IMR-90 (cell line): ENCODE data around the gene PDK4. TPM values are rescaled to one million over a fixed set of nuclear protein-coding genes. Genes with fewer than 3 reads are reported as not detected.
A peak's percentile ranks its signal among the peaks of the same experiment; 100 is the strongest.

Source experiments
- ATAC-seq: fragments of 200-7000 bp; cut with Tn5 transposase; 2 replicates; pipeline ENCODE4 v1.9.1; 2020; ENCODE audit warnings: low read depth, mild to moderate bottlenecking, moderate library complexity
- BruUV-seq: library from RNA; stranded (reverse); fragments of 400-500 nt; replicated peaks from 2 replicates; lab custom pipeline; 2021; lab: Mats Ljungman, UMichigan
- CTCF ChIA-PET: fragments of 300-600 bp; formaldehyde crosslinking; extraction: SDS; loops from one replicate; lab custom pipeline; 2021; ENCODE audit warnings: antibody characterized with exemption; lab: Yijun Ruan, JAX
- POLR2A ChIA-PET: fragments of 300-600 bp; sonication (Branson Sonifier 250); formaldehyde crosslinking; loops from one replicate; lab custom pipeline; 2022; ENCODE audit warnings: antibody characterized with exemption; ENCODE audit not compliant: unreplicated experiment; lab: Charles Lee
- DNase-seq: peaks from one replicate; pipeline ENCODE4 v3.0.0; 2013
- H2AFZ ChIP-seq: replicated peaks from 2 replicates; pipeline ENCODE3; 2013; ENCODE audit warnings: low read length, mild to moderate bottlenecking; ENCODE audit not compliant: poor library complexity
- H2AK5ac ChIP-seq: 2 replicates; pipeline ENCODE4 v1.6.1; 2013; ENCODE audit warnings: low read depth, low read length, inconsistent platforms
- H2AK9ac ChIP-seq: replicated peaks from 2 replicates; pipeline ENCODE3; 2013; ENCODE audit warnings: mild to moderate bottlenecking, low read depth, low read length, moderate library complexity; ENCODE audit not compliant: poor library complexity
- H2BK120ac ChIP-seq: 2 replicates; pipeline ENCODE4 v1.6.1; 2013; ENCODE audit warnings: low read depth, low read length, inconsistent platforms
- H2BK15ac ChIP-seq: 3 replicates; pipeline ENCODE4 v1.6.1; 2013; ENCODE audit warnings: low read depth, low read length, inconsistent platforms
- H2BK20ac ChIP-seq: 2 replicates; pipeline ENCODE4 v1.6.1; 2013; ENCODE audit warnings: low read depth, mild to moderate bottlenecking, inconsistent platforms, low read length, moderate library complexity
- H2BK5ac ChIP-seq: 2 replicates; pipeline ENCODE4 v1.6.1; 2013; ENCODE audit warnings: mild to moderate bottlenecking, low read depth, low read length, inconsistent platforms; ENCODE audit not compliant: poor library complexity, severe bottlenecking
- H3K14ac ChIP-seq: replicated peaks from 2 replicates; pipeline ENCODE4 v1.6.1; 2013; ENCODE audit warnings: low read depth, low read length, inconsistent platforms
- H3K18ac ChIP-seq: 2 replicates; pipeline ENCODE4 v1.6.1; 2013; ENCODE audit warnings: low read depth, low read length, control low read depth
- H3K23ac ChIP-seq: 2 replicates; pipeline ENCODE4 v1.6.1; 2013; ENCODE audit warnings: low read depth, low read length, inconsistent platforms
- H3K27ac ChIP-seq: 2 replicates; pipeline ENCODE4 v1.5.1; 2013; ENCODE audit warnings: mild to moderate bottlenecking, control low read depth, low read length; ENCODE audit not compliant: insufficient read depth
- H3K27me3 ChIP-seq: 2 replicates; pipeline ENCODE4 v1.6.1; 2013; ENCODE audit warnings: low read length; ENCODE audit not compliant: control insufficient read depth, insufficient read depth
- H3K36me3 ChIP-seq: 2 replicates; pipeline ENCODE4 v1.6.1; 2013; ENCODE audit warnings: low read length, mixed read lengths; ENCODE audit not compliant: control insufficient read depth, insufficient read depth
- H3K4ac ChIP-seq: 2 replicates; pipeline ENCODE4 v1.6.1; 2013; ENCODE audit warnings: low read depth, low read length, inconsistent platforms
- H3K4me1 ChIP-seq: 2 replicates; pipeline ENCODE4 v1.6.1; 2013; ENCODE audit warnings: low read length, mixed read lengths; ENCODE audit not compliant: control insufficient read depth, insufficient read depth
- H3K4me2 ChIP-seq: 2 replicates; pipeline ENCODE4 v1.6.1; 2013; ENCODE audit warnings: low read depth, mild to moderate bottlenecking, control low read depth, low read length, moderate library complexity
- H3K4me3 ChIP-seq: 2 replicates; pipeline ENCODE4 v1.5.1; 2013; ENCODE audit warnings: low read depth, mild to moderate bottlenecking, control low read depth, low read length, moderate library complexity; ENCODE audit not compliant: insufficient read depth
- H3K56ac ChIP-seq: 2 replicates; pipeline ENCODE4 v1.6.1; 2013; ENCODE audit warnings: low read length, inconsistent platforms; ENCODE audit not compliant: insufficient read depth; ENCODE audit errors: extremely low read depth
- H3K79me1 ChIP-seq, 2 experiments: 2 replicates each; pipeline ENCODE4 v1.6.1; 2013; ENCODE audit warnings: low read length in 2 of 2, inconsistent platforms in 1 of 2, low read depth in 1 of 2
- H3K9ac ChIP-seq: 2 replicates; pipeline ENCODE4 v1.6.1; 2013; ENCODE audit warnings: low read depth, low read length, control low read depth
- H3K9me1 ChIP-seq: 2 replicates; pipeline ENCODE4 v1.6.1; 2013; ENCODE audit warnings: low read length, inconsistent platforms; ENCODE audit not compliant: insufficient read depth
- H3K9me3 ChIP-seq: 2 replicates; pipeline ENCODE4 v1.6.1; 2013; ENCODE audit warnings: low read length; ENCODE audit not compliant: control insufficient read depth, insufficient read depth
- H4K20me1 ChIP-seq: 2 replicates; pipeline ENCODE4 v1.6.1; 2013; ENCODE audit warnings: low read length, inconsistent platforms; ENCODE audit not compliant: insufficient read depth
- H4K5ac ChIP-seq: 2 replicates; pipeline ENCODE4 v1.6.1; 2013; ENCODE audit warnings: mild to moderate bottlenecking, low read depth, low read length, control low read depth
- H4K8ac ChIP-seq, 2 experiments: 2 replicates each; pipeline ENCODE4 v1.6.1; 2013; ENCODE audit warnings: low read depth in 2 of 2, low read length in 2 of 2, control low read depth in 1 of 2, inconsistent platforms in 1 of 2
- H4K91ac ChIP-seq: 2 replicates; pipeline ENCODE4 v1.6.1; 2013; ENCODE audit warnings: low read depth, low read length, inconsistent platforms; ENCODE audit not compliant: insufficient read depth
- CEBPB ChIP-seq: IDR thresholded peaks from 2 replicates; pipeline ENCODE4 v1.6.1; 2012; ENCODE audit warnings: low read depth, low read length, improper control_type of control experiment
- FOS ChIP-seq: fragments of 150-350 bp; IDR thresholded peaks from 2 replicates; pipeline ENCODE4 v1.6.1; 2016; ENCODE audit warnings: low read depth, low read length
- WGBS, 2 experiments: methylation state at CpG; one replicate each; pipeline versions ENCODE4 v1.1.5 to v1.1.7; 2013; ENCODE audit warnings: missing lambda C conversion rate in 2 of 2; ENCODE audit not compliant: insufficient read length in 1 of 2; ENCODE audit errors: extremely low coverage in 2 of 2; 5-methylcytosine and 5-hydroxymethylcytosine counted together
- dilution Hi-C: fragments of 300-500 bp; cut with HindIII; formaldehyde crosslinking; loops from one replicate; pipeline ENCODE4 v1.14.3; 2018; ENCODE audit warnings: low sequenced_read_pairs; ENCODE audit not compliant: unreplicated experiment
- in situ Hi-C: fragments of 300-500 bp; cut with MboI; formaldehyde crosslinking; loops from 3 replicates; pipeline ENCODE4 v1.14.3; 2019; ENCODE audit warnings: low sequenced_read_pairs, inconsistent platforms, mixed read lengths
- intact Hi-C: fragments of 100-400 bp; cut with micrococcal nuclease; formaldehyde crosslinking; loops from 2 replicates; pipeline ENCODE4 v1.10.0; 2022
- polyA plus RNA-seq, 3 experiments: library from polyadenylated mRNA; depleted of rRNA; stranded (reverse); fragments of >200 nt; gene quantifications; 2 replicates each; pipeline ENCODE4 v1.2.3, GENCODE V29; 2012; ENCODE audit warnings: low replicate concordance in 1 of 3
- total RNA-seq: library from RNA; depleted of rRNA; stranded (reverse); fragments of >200 nt; gene quantifications from 2 replicates; pipeline ENCODE4 v1.2.3, GENCODE V29; 2012

The PDK4 gene
- total and polyA plus RNA-seq, 2 of the 4 experiments (the other 2 are of a cell fraction), result under 0.01 to 0.03 TPM

DNA sequence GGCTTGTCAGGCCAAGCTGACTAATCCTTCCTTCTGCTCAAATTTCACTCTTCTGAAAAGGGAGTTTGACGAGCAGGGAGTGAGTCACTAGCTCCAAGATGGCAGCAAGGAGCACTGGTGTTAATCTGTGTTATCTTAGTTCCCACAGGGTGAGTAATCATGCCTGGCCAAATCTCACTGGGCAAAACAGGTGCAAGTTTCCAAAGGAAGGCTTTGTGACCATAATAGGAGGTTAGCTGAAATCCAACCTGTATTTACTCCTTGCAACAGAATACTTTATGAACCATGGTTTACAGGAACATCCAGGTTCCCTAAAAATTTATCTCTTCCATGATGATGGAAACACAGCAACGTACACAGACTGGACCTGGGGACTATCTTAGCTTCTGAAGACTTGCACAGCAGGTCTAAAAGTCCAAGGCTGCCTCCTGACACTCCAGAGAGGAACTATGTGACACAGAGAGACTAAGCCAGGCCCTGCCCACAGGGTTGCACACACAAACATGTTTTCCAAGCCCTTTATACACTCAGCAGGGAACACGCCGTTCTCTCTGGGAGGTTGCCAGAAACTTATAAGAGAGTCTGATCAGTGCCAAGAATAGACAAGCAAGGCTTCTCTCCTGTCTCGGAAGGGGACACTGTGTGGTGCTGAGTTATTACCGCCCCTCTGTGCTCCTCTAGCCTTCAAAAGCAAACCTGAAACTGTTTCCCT, 46.3 kb downstream of the PDK4 start:
- dilution Hi-C loops (no loop called here), in situ Hi-C loops (no loop called here), intact Hi-C loops (loop anchor here (2.0 kb wide), 1 partner anchor 33 kb away; no protein-coding TSS in a partner anchor)
- Histone ChIP-seq H3K9me1 (no peaks in the 10 kb centered on the region), H3K18ac (no peak overlapping the region), H2AK5ac (no peak overlapping the region), H3K27me3 (no peaks in the 10 kb centered on the region; the same call in 1 of the 2 replicates), H3K23ac (no peak overlapping the region), H3K4me1 (no peaks in the 10 kb centered on the region), H2AK9ac (no peak overlapping the region), H3K79me1 (no peaks in the 10 kb centered on the region), H4K20me1 (no peaks in the 10 kb centered on the region), H3K9me3 (no peaks in the 10 kb centered on the region), H3K4me2 (no peak overlapping the region), H3K14ac (no peak overlapping the region), H3K4ac (no peak overlapping the region), H2BK15ac (no peak overlapping the region), H4K5ac (no peak overlapping the region), H2BK120ac (no peak overlapping the region), H2BK5ac (no peak overlapping the region), H3K9ac (no peak overlapping the region), H2AFZ (no peak overlapping the region), H2BK20ac (no peak overlapping the region), H3K56ac (no peak overlapping the region), H3K36me3 (no peaks in the 10 kb centered on the region), H3K27ac (no peak overlapping the region), H4K91ac (no peak overlapping the region), H4K8ac (no peak overlapping the region), H3K4me3 (no peak overlapping the region)
- TF ChIP-seq CEBPB (no peak), FOS (peak; percentile 49; the same call in 1 of the 2 replicates)
- ChIA-PET POLR2A (no interaction called here), CTCF (interaction anchor here (0.7 kb wide), 1 partner anchor 137 kb away, joined by 3 read pairs; no protein-coding TSS in a partner anchor)
- ATAC-seq, result peak; percentile 74
- BruUV-seq, result no TSS peak
- 29% methylated on average over 4 of the region's 6 CpGs; no CpG with 5 or more reads in 1 of the 2 experiments for WGBS, 2 experiments
- peak; percentile 74 for DNase-seq
